CD4-positive, CD25-positive, alpha-beta regulatory T cell (primary cell): ENCODE measurements around the gene KRT35. TPM values are rescaled to one million over a fixed set of nuclear protein-coding genes. Genes with fewer than 3 reads are reported as not detected.

Experiments used
- ATAC-seq, 2 donors: fragments of 150-1000 bp; cut with Tn5 transposase; one replicate each; pipeline ENCODE4 v1.10.0; 2021; ENCODE audit warnings: low read depth in 2 of 2, moderate number of reproducible peaks in 2 of 2, moderate library complexity in 1 of 2
- DNase-seq, 3 donors: peaks; one replicate each; pipeline versions ENCODE4 v3.0.0 to v3.0.0-alpha.2; 2012 to 2022; ENCODE audit warnings: mixed read lengths in 1 of 3
- H3K27ac ChIP-seq: one replicate; pipeline ENCODE4 v1.7.0; 2013; ENCODE audit warnings: mild to moderate bottlenecking, low read length; ENCODE audit not compliant: insufficient read depth, poor library complexity, severe bottlenecking
- H3K27me3 ChIP-seq: one replicate; pipeline ENCODE4 v1.7.0; 2013; ENCODE audit warnings: low read length; ENCODE audit not compliant: control insufficient read depth, insufficient read depth
- H3K36me3 ChIP-seq: one replicate; pipeline ENCODE4 v1.7.0; 2013; ENCODE audit warnings: mild to moderate bottlenecking, low read length, moderate library complexity; ENCODE audit not compliant: control insufficient read depth, insufficient read depth
- H3K4me1 ChIP-seq: 2 replicates; pipeline ENCODE4 v1.7.0; 2013; ENCODE audit warnings: mild to moderate bottlenecking, low read length; ENCODE audit not compliant: insufficient read depth, control insufficient read depth, poor library complexity, severe bottlenecking
- H3K4me3 ChIP-seq: one replicate; pipeline ENCODE4 v1.7.0; 2013; ENCODE audit warnings: low read depth, mild to moderate bottlenecking, low read length, moderate library complexity
- H3K9me3 ChIP-seq, 2 experiments: 1 replicate in 1 of 2; 2 replicates in 1 of 2; pipeline ENCODE4 v1.7.0; 2013; ENCODE audit warnings: low read length in 2 of 2, mild to moderate bottlenecking in 1 of 2, moderate library complexity in 1 of 2; ENCODE audit not compliant: control insufficient read depth in 2 of 2
- H3K27ac Mint-ChIP-seq, 3 donors: one replicate each; pipeline ENCODE4 v1.8.0; 2020 to 2022; ENCODE audit warnings: mild to moderate bottlenecking in 3 of 3, mixed read lengths in 3 of 3, moderate library complexity in 2 of 3
- H3K27me3 Mint-ChIP-seq: one replicate; pipeline ENCODE4 v1.8.0; 2022; ENCODE audit warnings: mild to moderate bottlenecking, mixed read lengths
- H3K36me3 Mint-ChIP-seq: one replicate; pipeline ENCODE4 v1.8.0; 2020; ENCODE audit warnings: mixed read lengths
- H3K4me1 Mint-ChIP-seq, 4 donors: one replicate each; pipeline ENCODE4 v1.8.0; 2020 to 2022; ENCODE audit warnings: mixed read lengths in 4 of 4, mild to moderate bottlenecking in 1 of 4
- H3K4me3 Mint-ChIP-seq, 4 donors: one replicate each; pipeline ENCODE4 v1.8.0; 2020 to 2022; ENCODE audit warnings: mild to moderate bottlenecking in 4 of 4, mixed read lengths in 4 of 4, moderate library complexity in 3 of 4
- H3K9me3 Mint-ChIP-seq, 7 donors: one replicate each; pipeline ENCODE4 v1.8.0; 2020 to 2022; ENCODE audit warnings: mixed read lengths in 7 of 7, mild to moderate bottlenecking in 3 of 7, moderate library complexity in 2 of 7
- polyA plus RNA-seq, 4 donors: library from polyadenylated mRNA; unstranded; fragments of 300-500 nt; fragmentation: Illumina TruSeq; gene quantifications; one replicate each; pipeline ENCODE4 v1.2.3, GENCODE V29; 2021
- total RNA-seq: library from RNA; stranded (reverse); gene quantifications from one replicate; pipeline ENCODE4 v1.2.3, GENCODE V29; 2022

KRT35 gene
- total and polyA plus RNA-seq, 5 donors from 2014 or later: not detected

DNA sequence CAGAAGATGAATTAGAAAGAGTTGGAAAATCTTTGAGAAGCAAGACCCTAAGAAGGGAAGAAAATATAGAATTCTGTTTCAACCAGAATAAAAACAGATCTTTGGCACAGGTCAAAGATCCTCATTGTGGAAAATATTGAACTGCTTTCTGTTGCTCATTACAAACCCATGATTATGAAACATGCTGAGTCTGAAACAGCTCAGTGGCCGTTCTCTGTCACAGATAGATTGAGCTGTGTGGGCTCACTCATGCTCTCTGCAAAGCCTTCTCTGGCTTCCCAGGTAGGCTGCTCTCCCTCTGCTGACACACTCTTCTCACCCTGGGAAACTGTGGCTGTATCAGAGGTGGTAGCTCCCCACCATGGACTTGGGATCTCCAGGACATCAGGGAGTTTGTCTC is 36.8 kb downstream of the KRT35 start:
- H3K9me3 Mint-ChIP-seq: peaks cover 0 to 3% (median 0%) of the 10 kb centered on the region in 7 donors
- peaks cover 17% of the 10 kb centered on the region for H3K27me3 Mint-ChIP-seq
- Histone ChIP-seq H3K4me1 (no peaks in the 10 kb centered on the region), H3K36me3 (no peaks in the 10 kb centered on the region), H3K4me3 (no peak overlapping the region), H3K27me3 (peaks cover 20% of the 10 kb centered on the region), H3K27ac (no peak overlapping the region), H3K9me3 (no peaks in the 10 kb centered on the region)
- no peak overlapping the region for H3K4me3 Mint-ChIP-seq
- no peaks in the 10 kb centered on the region for H3K4me1 Mint-ChIP-seq
- H3K36me3 Mint-ChIP-seq: no peaks in the 10 kb centered on the region
- H3K27ac Mint-ChIP-seq: no peak overlapping the region
- DNase-seq (no peak), ATAC-seq (no peak)

DNA sequence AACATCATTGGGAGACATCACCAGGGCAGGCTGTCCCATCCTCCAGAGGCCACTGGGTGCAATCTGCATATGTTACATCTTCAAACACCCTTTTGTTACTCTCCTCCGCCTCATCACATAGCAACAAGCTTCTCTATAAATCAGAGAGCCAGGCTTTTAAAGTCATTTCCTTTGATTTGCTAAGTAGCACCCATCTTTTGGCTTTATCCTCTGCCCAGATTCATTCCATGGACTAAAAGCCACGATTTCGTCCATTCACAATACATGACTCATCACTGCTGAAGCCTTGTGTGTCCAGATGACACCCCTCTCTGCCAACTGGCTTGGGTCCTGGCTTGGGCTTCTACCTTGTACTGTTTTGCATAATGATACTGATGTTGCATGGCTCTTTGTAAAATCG is 38.2 kb downstream of the KRT35 start:
- no peak overlapping the region for H3K27ac ChIP-seq
- ATAC-seq: no peak
- H3K27me3 ChIP-seq: peaks cover 16% of the 10 kb centered on the region
- no peaks in the 10 kb centered on the region for H3K9me3 ChIP-seq
- H3K9me3 Mint-ChIP-seq: peaks cover 0 to 3% (median 0%) of the 10 kb centered on the region in 7 donors
- no peaks in the 10 kb centered on the region for H3K36me3 Mint-ChIP-seq
- no peaks in the 10 kb centered on the region for H3K4me1 ChIP-seq
- no peaks in the 10 kb centered on the region for H3K36me3 ChIP-seq
- no peak overlapping the region for H3K27ac Mint-ChIP-seq
- H3K4me3 ChIP-seq: no peak overlapping the region
- peaks cover 17% of the 10 kb centered on the region for H3K27me3 Mint-ChIP-seq
- DNase-seq: no peak
- H3K4me3 Mint-ChIP-seq: no peak overlapping the region
- H3K4me1 Mint-ChIP-seq: no peaks in the 10 kb centered on the region

DNA sequence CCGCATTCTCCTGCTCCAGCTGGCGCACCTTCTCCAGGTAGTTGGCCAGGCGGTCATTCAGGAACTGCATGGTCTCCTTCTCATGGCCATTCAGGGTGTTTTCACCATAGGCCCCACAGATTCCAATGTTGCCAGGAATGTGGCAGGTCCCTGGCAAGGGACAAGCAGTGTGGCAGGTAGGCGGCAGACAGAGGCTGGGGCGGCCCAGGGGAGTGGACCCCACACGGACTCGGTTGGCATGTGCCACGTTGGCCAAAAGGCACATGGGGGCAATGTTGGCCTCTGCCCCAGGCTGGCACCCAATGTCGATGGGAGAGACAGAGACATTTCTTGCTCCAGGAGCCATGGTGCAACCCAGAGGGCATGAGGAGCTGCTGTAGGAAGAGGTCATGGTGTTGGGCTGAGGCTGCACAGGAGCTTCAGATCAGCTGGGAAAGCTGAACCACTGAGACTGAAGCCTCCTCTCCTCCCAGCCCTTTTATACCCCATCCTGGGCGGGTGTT is 40.4 kb downstream of the KRT35 start, which contains the start of gene KRT38:
KRT38 (minus strand) TSS at position 453 of the 503 bp plus-strand sequence; CDS start at position 391, 62 bp downstream.
- DNase-seq: no peak
- peaks cover 0 to 3% (median 0%) of the 10 kb centered on the region in 7 donors for H3K9me3 Mint-ChIP-seq

GRCh38 chr17:41439375-41439774 is 41.6 kb downstream of the KRT35 start:
- H3K27me3 Mint-ChIP-seq: peaks cover 10% of the 10 kb centered on the region
- no peaks in the 10 kb centered on the region for H3K4me1 ChIP-seq
- H3K27ac ChIP-seq: no peak overlapping the region
- no peaks in the 10 kb centered on the region for H3K36me3 Mint-ChIP-seq
- H3K9me3 Mint-ChIP-seq: peaks cover 0 to 3% (median 0%) of the 10 kb centered on the region in 7 donors
- H3K9me3 ChIP-seq: no peaks in the 10 kb centered on the region
- no peak overlapping the region for H3K4me3 Mint-ChIP-seq
- H3K4me3 ChIP-seq: no peak overlapping the region
- peaks cover 16% of the 10 kb centered on the region for H3K27me3 ChIP-seq
- no peaks in the 10 kb centered on the region for H3K36me3 ChIP-seq
- DNase-seq (no peak), ATAC-seq (no peak)
- H3K4me1 Mint-ChIP-seq: no peaks in the 10 kb centered on the region
- peak overlapping the region in 1 of 3 donors; percentile 38 for H3K27ac Mint-ChIP-seq

More for the DNA sequence above, 40.4 kb downstream of the KRT35 start, which contains the start of gene KRT38:
- Histone ChIP-seq H3K9me3 (no peaks in the 10 kb centered on the region), H3K27me3 (peaks cover 16% of the 10 kb centered on the region), H3K4me3 (no peak within 1 kb of the TSS), H3K36me3 (no peaks in the 10 kb centered on the region), H3K27ac (no peak within 1 kb of the TSS), H3K4me1 (no peaks in the 10 kb centered on the region)
- Mint-ChIP-seq H3K4me3 (no peak within 1 kb of the TSS), H3K4me1 (no peaks in the 10 kb centered on the region), H3K27ac (no peak within 1 kb of the TSS), H3K27me3 (peaks cover 10% of the 10 kb centered on the region), H3K36me3 (no peaks in the 10 kb centered on the region)
- no peak for ATAC-seq

DNA sequence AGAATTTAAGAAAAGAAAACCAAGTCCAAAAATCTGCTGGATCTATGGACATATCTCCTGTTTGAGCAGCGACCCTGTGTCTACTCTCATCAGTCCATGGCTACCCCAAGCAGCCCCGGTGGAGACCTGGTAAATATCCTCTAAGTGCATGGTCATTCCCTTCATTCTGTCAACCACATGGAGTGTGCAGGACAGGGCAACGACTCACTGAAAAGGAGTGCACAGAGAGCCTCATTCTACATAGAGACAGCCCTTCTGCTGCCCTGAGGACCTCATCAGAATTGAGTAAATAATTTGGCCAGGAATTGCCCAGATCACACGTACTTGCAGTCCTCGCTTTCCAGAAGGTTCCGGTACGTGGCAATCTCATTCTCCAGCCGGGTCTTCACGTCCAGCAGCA is 43.2 kb downstream of the KRT35 start:
- H3K9me3 Mint-ChIP-seq: peaks cover 0 to 3% (median 0%) of the 10 kb centered on the region in 7 donors
- Histone ChIP-seq H3K4me3 (no peak overlapping the region), H3K36me3 (no peaks in the 10 kb centered on the region), H3K27ac (no peak overlapping the region), H3K4me1 (no peaks in the 10 kb centered on the region), H3K27me3 (peaks cover 9% of the 10 kb centered on the region), H3K9me3 (no peaks in the 10 kb centered on the region)
- ATAC-seq (no peak), DNase-seq (no peak)
- no peaks in the 10 kb centered on the region for H3K36me3 Mint-ChIP-seq
- peaks cover 5% of the 10 kb centered on the region for H3K27me3 Mint-ChIP-seq
- H3K27ac Mint-ChIP-seq: no peak overlapping the region
- no peaks in the 10 kb centered on the region for H3K4me1 Mint-ChIP-seq
- H3K4me3 Mint-ChIP-seq: no peak overlapping the region

DNA sequence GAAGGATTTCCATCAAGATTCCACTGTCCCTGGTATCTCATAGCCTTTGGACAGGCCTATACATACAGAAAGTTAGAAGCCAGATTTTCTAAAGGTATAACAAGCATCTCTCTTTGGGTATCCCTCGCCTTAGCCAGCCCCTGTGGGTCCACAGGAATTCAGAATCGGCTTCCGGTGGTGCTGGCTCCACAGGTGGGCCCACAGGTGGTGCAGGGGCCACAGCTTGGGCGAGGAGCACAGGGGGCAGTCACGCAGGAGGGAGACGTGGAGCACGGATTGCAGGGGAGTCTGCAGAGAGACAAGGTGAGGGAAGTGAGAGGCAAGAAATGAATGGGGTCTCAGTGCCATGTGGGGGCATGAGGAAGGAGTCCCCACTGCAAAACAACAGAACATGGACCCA is 43.7 kb downstream of the KRT35 start:
- Histone ChIP-seq H3K36me3 (no peaks in the 10 kb centered on the region), H3K27ac (no peak overlapping the region), H3K27me3 (peaks cover 6% of the 10 kb centered on the region), H3K9me3 (no peaks in the 10 kb centered on the region), H3K4me1 (no peaks in the 10 kb centered on the region), H3K4me3 (no peak overlapping the region)
- peaks cover 5% of the 10 kb centered on the region for H3K27me3 Mint-ChIP-seq
- H3K9me3 Mint-ChIP-seq: peaks cover 0 to 3% (median 0%) of the 10 kb centered on the region in 7 donors
- no peaks in the 10 kb centered on the region for H3K4me1 Mint-ChIP-seq
- H3K27ac Mint-ChIP-seq: no peak overlapping the region
- no peaks in the 10 kb centered on the region for H3K36me3 Mint-ChIP-seq
- peak overlapping the region in 1 of 4 donors; percentile 32 for H3K4me3 Mint-ChIP-seq
- DNase-seq: no peak
- no peak for ATAC-seq

DNA sequence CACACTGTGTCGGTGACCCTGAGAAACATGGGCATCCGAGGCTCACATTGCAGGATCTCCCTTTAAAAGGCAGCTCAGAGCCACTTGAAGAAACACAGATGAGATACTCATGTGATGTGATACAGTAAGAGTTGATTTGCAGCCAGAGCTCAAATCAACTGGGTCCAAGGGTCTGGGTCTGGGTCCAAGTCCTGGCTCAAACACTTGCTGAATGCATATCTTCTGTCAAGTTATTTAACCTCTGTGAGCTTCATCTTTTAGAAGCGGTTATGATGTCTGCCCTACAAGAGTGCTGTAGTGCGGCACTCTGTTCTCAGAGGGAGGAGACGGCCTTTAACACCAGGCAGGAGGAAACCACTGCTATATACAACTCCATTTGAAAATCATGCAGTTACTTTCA is 46.5 kb downstream of the KRT35 start:
- Mint-ChIP-seq H3K36me3 (no peaks in the 10 kb centered on the region), H3K27me3 (peaks cover 5% of the 10 kb centered on the region), H3K4me1 (no peaks in the 10 kb centered on the region), H3K4me3 (no peak overlapping the region), H3K9me3 (no peaks in the 10 kb centered on the region), H3K27ac (no peak overlapping the region)
- Histone ChIP-seq H3K36me3 (no peaks in the 10 kb centered on the region), H3K27ac (no peak overlapping the region), H3K9me3 (no peaks in the 10 kb centered on the region), H3K27me3 (peaks cover 5% of the 10 kb centered on the region), H3K4me3 (no peak overlapping the region), H3K4me1 (no peaks in the 10 kb centered on the region)
- DNase-seq: no peak
- no peak for ATAC-seq

- DNase-seq (no peak), ATAC-seq (no peak)
- Histone ChIP-seq H3K4me3 (no peak overlapping the region), H3K27me3 (peaks cover 5% of the 10 kb centered on the region), H3K36me3 (no peaks in the 10 kb centered on the region), H3K4me1 (no peaks in the 10 kb centered on the region), H3K9me3 (no peaks in the 10 kb centered on the region), H3K27ac (no peak overlapping the region)
- Mint-ChIP-seq H3K27me3 (peaks cover 5% of the 10 kb centered on the region), H3K36me3 (no peaks in the 10 kb centered on the region), H3K4me3 (no peak overlapping the region), H3K9me3 (no peaks in the 10 kb centered on the region), H3K4me1 (no peaks in the 10 kb centered on the region), H3K27ac (no peak overlapping the region)
Measured at GRCh38 chr17:41434005-41434404, 46.9 kb downstream of the KRT35 start.
